ENCODE results near the gene ICE2.

Gene ICE2

DNA sequence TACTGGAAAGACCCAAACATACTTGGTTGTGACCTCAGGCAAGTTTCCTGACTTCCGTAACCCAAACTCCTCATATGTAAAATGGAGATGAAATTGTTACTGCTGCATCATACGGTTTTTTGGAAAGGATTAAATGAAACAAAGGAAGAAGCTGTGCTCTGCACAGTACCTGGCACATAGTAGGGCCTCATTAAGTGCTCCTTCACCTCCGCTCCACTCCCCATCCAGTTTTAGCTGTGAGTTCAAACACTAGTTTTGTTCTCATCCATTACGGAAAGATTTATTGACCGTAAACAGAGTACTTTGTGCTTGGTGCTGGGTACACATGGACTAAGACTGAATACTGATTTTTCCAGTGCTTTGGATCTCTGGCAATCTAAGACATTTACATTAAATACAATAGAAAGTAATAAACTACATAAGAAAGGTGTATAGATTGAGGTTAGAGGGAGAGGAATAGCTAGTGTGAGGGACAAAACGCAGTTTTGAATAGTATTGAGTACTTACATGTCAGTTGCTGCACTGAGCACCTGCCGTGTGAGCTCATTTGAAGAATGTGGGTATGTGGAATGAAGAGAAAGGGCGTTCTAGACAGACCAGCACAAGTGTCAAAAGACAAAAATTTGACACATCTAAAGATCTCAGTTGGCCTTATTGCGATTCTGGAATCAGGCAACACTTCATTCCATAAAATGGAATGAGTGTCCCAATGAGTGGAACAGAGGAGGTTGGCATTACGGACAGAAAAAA is 594 bp upstream of the ICE2 start:
- H3K27ac ChIP-seq (replicated peaks): peak overlapping the region; percentile 92
- TF ChIP-seq POLR2AphosphoS5 (IDR thresholded peaks at IDR 0.05; ENCODE audit: low read depth): no peak
- TF ChIP-seq, protein P1, sequence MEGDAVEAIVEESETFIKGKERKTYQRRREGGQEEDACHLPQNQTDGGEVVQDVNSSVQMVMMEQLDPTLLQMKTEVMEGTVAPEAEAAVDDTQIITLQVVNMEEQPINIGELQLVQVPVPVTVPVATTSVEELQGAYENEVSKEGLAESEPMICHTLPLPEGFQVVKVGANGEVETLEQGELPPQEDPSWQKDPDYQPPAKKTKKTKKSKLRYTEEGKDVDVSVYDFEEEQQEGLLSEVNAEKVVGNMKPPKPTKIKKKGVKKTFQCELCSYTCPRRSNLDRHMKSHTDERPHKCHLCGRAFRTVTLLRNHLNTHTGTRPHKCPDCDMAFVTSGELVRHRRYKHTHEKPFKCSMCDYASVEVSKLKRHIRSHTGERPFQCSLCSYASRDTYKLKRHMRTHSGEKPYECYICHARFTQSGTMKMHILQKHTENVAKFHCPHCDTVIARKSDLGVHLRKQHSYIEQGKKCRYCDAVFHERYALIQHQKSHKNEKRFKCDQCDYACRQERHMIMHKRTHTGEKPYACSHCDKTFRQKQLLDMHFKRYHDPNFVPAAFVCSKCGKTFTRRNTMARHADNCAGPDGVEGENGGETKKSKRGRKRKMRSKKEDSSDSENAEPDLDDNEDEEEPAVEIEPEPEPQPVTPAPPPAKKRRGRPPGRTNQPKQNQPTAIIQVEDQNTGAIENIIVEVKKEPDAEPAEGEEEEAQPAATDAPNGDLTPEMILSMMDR (IDR thresholded peaks at IDR 0.05; ENCODE audit: insufficient read depth, low read length): no peak
- TF ChIP-seq, protein P2, sequence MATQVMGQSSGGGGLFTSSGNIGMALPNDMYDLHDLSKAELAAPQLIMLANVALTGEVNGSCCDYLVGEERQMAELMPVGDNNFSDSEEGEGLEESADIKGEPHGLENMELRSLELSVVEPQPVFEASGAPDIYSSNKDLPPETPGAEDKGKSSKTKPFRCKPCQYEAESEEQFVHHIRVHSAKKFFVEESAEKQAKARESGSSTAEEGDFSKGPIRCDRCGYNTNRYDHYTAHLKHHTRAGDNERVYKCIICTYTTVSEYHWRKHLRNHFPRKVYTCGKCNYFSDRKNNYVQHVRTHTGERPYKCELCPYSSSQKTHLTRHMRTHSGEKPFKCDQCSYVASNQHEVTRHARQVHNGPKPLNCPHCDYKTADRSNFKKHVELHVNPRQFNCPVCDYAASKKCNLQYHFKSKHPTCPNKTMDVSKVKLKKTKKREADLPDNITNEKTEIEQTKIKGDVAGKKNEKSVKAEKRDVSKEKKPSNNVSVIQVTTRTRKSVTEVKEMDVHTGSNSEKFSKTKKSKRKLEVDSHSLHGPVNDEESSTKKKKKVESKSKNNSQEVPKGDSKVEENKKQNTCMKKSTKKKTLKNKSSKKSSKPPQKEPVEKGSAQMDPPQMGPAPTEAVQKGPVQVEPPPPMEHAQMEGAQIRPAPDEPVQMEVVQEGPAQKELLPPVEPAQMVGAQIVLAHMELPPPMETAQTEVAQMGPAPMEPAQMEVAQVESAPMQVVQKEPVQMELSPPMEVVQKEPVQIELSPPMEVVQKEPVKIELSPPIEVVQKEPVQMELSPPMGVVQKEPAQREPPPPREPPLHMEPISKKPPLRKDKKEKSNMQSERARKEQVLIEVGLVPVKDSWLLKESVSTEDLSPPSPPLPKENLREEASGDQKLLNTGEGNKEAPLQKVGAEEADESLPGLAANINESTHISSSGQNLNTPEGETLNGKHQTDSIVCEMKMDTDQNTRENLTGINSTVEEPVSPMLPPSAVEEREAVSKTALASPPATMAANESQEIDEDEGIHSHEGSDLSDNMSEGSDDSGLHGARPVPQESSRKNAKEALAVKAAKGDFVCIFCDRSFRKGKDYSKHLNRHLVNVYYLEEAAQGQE (IDR thresholded peaks at IDR 0.05; ENCODE audit: insufficient replicate concordance, low read depth): no peak
- TF ChIP-seq GABPA (IDR thresholded peaks at IDR 0.05; ENCODE audit: low read depth): no peak
- TF ChIP-seq SPI1 (IDR thresholded peaks at IDR 0.05; ENCODE audit: borderline replicate concordance, low read depth): no peak
- no peaks in the 10 kb centered on the region for H3K27me3 ChIP-seq (ENCODE audit: insufficient read depth, poor library complexity, severe bottlenecking)
- H3K4me3 ChIP-seq (replicated peaks; ENCODE audit: insufficient read depth, low read length): peak overlapping the region; percentile 71
- DNase-seq (ENCODE audit: low read depth in 1 of 2, low spot score in 1 of 2): no peak

DNA sequence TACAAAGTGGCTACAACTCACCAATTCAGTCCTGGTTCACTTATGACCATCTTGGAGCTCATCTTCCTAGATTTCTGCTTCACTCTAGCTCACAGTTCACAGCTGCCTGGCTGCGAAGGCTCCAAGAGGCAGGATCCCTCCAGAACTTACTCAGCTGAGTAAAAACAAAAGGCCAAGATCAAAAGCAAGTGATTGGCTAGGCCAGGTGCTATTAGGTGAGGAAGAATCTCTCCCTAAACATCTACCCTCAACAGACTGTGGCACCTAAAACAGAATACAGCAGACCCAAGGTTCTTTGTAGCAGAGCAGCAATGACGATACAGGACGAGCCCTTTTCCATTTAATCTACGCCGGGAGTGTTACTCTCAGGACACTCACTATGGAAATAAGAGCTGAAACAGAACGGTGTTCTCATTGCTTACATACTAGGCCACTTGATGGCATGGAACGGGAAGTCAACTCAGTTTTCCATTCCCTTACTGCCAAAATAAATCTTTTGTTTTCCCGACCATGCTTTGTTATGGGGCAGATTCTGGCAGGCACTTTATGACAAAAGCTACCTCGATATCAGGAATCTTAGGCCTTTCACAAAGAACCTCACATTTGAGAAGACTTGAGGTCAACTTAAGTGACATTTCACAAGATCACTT is 901 bp downstream of the ICE2 start:
- peak in 1 of 2 experiments; percentile 9 for DNase-seq (ENCODE audit: low read depth in 1 of 2, low spot score in 1 of 2)
- Histone ChIP-seq H3K27ac (replicated peaks) (peak overlapping the region; percentile 92), H3K27me3 (ENCODE audit: insufficient read depth, poor library complexity, severe bottlenecking) (no peaks in the 10 kb centered on the region), H3K4me3 (replicated peaks; ENCODE audit: insufficient read depth, low read length) (peak overlapping the region; percentile 71)
- no peak for TF ChIP-seq POLR2AphosphoS5 (IDR thresholded peaks at IDR 0.05; ENCODE audit: low read depth)
- TF ChIP-seq SPI1 (IDR thresholded peaks at IDR 0.05; ENCODE audit: borderline replicate concordance, low read depth): peak; percentile 43; the same call in 1 of the 2 replicates

DNA sequence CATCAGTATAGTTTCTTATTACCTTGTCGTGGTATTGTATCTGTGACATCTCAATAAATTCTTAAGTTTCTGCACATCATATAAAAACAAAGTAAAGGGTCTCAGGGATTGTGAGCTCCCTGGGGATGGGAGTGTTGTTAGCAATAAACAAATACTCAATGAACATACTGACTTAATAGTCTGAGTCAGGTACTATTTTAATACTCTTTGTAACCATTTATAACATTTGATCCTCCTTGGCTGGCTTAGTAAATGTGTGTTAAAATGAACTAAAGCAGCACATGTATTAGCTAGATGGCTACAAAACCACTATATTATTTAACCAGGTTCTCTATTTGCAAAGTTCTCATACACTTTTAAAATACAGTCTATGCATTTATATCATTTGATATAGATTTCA is 1.8 kb downstream of the ICE2 start:
- Histone ChIP-seq H3K27ac (replicated peaks) (no peak overlapping the region), H3K4me3 (replicated peaks; ENCODE audit: insufficient read depth, low read length) (peak overlapping the region; percentile 71), H3K27me3 (ENCODE audit: insufficient read depth, poor library complexity, severe bottlenecking) (no peaks in the 10 kb centered on the region)
- no peak for DNase-seq (ENCODE audit: low read depth in 1 of 2, low spot score in 1 of 2)
- no peak for TF ChIP-seq GABPA (IDR thresholded peaks at IDR 0.05; ENCODE audit: low read depth)
- TF ChIP-seq, protein P1 (IDR thresholded peaks at IDR 0.05; ENCODE audit: insufficient read depth, low read length): no peak
- no peak for TF ChIP-seq SPI1 (IDR thresholded peaks at IDR 0.05; ENCODE audit: borderline replicate concordance, low read depth)

DNA sequence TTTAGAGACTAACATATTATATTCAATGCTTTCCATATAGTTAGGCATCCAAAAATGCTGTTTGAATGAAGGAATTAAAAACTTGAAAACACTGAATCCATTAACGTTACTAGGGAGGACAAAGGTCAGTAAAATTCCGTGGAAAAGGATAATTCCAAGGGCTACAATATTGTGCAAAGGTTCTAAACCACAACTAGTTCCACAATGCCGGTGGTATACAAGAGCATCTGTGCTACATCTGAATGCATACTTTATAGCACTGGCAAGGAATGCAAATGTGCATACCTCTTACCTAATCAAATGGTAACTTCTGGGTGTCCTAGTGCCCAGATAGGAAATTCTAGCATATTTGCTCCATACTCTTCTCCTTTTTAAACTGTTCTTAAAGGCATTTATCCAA is 2.2 kb downstream of the ICE2 start:
- no peak for DNase-seq (ENCODE audit: low read depth in 1 of 2, low spot score in 1 of 2)
- Histone ChIP-seq H3K27ac (replicated peaks) (no peak overlapping the region), H3K27me3 (ENCODE audit: insufficient read depth, poor library complexity, severe bottlenecking) (no peaks in the 10 kb centered on the region), H3K4me3 (replicated peaks; ENCODE audit: insufficient read depth, low read length) (no peak overlapping the region; the same call in 1 of the 2 replicates)
- TF ChIP-seq GABPA (IDR thresholded peaks at IDR 0.05; ENCODE audit: low read depth): no peak
- TF ChIP-seq, protein P2 (IDR thresholded peaks at IDR 0.05; ENCODE audit: insufficient replicate concordance, low read depth): no peak
- TF ChIP-seq, protein P1 (IDR thresholded peaks at IDR 0.05; ENCODE audit: insufficient read depth, low read length): no peak
- TF ChIP-seq SPI1 (IDR thresholded peaks at IDR 0.05; ENCODE audit: borderline replicate concordance, low read depth): no peak
- TF ChIP-seq POLR2AphosphoS5 (IDR thresholded peaks at IDR 0.05; ENCODE audit: low read depth): no peak

All from HL-60 (cell line).